HG03460 (cell line): Measurements from ENCODE around the gene TMEM131.

Experiments used
- ATAC-seq: cut with Tn5 transposase; IDR thresholded peaks from one replicate; pipeline ENCODE4 v1.9.1; 2021; ENCODE audit not compliant: unreplicated experiment

Gene TMEM131

DNA sequence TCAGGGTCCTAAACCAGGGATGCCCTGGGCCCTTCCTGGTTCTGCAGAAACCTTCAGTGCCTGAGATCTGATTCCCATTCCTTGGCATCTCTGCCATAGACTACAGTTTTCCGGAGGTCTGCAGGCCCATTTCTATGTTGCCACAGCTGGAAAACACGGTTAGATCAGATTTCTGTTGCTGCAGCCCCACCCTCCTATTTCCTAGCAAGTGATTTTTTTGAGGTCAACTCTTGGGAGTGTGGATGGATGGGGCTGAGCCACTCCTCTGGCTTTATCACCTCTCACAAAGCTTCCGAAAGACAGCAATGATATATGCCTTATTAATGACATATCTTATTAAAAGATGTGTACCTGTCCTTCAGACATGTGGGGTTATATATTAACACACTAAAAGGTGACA is 226.0 kb downstream of the TMEM131 start:
- ATAC-seq, result no peak

GRCh38 chr2:97769308-97769707 is 226.4 kb downstream of the TMEM131 start:
- ATAC-seq, result no peak

- no peak for ATAC-seq
Observed at GRCh38 chr2:97766567-97766966, 229.2 kb downstream of the TMEM131 start.

GRCh38 chr2:97765933-97766332 is 229.8 kb downstream of the TMEM131 start:
- ATAC-seq, result no peak

DNA sequence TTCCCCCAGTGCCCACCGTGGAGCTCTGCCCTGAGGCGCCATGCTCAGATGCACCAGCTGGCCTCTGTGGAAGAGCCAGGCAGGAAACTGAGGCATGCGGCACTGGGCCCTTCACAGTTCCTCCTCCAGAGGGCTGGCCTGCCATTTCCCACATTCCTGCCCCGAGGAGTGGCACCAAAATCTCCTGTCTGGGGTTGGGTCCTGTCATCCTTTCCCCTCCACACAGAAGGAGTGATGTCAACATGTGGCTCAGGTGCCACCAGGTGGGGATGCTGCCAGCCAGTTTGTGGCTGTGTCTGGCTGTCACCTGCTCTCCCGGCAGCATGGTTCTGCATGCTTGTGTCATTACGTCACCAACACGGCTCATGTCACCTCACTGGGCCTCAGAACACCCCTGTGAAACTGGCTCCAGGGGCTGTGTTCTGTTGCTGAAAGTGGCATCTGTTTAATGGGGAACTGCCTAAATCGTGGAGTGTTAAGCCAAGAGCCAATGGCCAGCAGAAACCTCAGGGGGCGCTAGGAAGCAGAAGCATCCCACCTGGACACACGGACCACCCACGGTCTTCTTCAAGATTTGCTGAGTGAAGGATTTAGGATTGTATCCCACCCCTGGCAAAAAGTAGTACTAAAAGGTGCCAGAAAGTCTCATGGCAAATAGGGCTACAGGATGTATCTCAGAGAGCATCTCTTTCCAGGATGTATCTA is 231.0 kb downstream of the TMEM131 start:
- no peak for ATAC-seq

GRCh38 chr2:97763176-97763845 is 232.4 kb downstream of the TMEM131 start:
- no peak for ATAC-seq

DNA sequence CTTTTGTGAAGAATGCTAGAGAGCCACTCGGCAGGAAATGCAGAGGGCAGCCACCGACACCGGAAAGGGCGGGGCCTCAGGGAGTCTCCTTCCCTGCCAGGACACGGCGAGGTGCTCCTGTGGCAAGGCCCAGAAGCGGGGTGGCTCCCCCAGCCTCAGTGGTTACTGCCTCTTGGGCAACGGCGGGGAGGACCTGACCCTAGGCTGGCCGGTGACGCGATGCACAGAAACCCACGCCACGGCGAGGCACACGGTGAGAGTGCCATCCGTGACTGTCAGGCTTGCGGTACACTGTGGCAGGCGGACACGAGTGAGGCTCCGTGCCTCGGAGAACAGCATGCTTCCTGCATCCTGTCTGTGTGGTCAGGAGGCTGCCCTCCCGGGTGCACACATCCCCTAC is 234.6 kb downstream of the TMEM131 start:
- no peak for ATAC-seq

- no peak for ATAC-seq
Observed at GRCh38 chr2:97760480-97761049, 235.2 kb downstream of the TMEM131 start.

GRCh38 chr2:97759727-97760407 is 235.9 kb downstream of the TMEM131 start:
- no peak for ATAC-seq

GRCh38 chr2:97758131-97758705 is 237.5 kb downstream of the TMEM131 start:
- no peak for ATAC-seq

- ATAC-seq, result no peak
Observed at GRCh38 chr2:97757062-97757461, 238.7 kb downstream of the TMEM131 start.

GRCh38 chr2:97755491-97755890 is 240.3 kb downstream of the TMEM131 start:
- no peak for ATAC-seq

DNA sequence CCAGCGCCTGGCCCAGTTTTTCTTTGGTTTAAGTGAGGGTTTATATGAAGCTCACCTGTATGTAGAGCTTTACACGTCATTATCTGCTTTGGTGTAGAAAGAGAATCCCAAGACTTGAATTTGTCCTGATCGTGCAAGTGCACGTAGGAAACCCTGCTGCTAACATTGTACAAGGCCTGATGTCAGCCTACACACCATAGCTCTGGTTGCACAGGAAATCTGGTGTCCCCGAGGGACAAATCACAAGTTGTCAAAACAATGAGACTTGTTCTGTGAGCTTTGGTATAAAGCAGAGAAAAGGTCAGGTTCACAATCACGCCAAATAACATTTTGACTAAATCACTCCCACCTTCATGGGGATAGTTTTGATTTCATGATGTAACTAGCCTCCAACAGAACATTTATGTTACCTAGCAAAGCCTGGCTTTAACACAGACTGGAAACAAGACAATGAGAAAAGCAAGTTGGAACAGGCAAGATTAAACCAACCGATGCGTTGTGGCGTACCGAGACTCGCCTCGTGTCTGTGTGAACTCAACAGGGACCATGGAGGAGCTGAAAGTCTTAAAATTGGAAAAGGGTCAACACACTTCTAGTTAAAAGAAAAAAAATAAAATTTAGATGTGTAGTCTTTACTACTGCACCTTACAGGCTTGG is 240.9 kb downstream of the TMEM131 start:
- no peak for ATAC-seq

GRCh38 chr2:97752342-97753334 is 243.1 kb downstream of the TMEM131 start:
- ATAC-seq, result no peak

- ATAC-seq, result no peak
Observed at GRCh38 chr2:97751752-97752151, 244.0 kb downstream of the TMEM131 start.

GRCh38 chr2:97750017-97750416 is 245.7 kb downstream of the TMEM131 start:
- ATAC-seq, result no peak

DNA sequence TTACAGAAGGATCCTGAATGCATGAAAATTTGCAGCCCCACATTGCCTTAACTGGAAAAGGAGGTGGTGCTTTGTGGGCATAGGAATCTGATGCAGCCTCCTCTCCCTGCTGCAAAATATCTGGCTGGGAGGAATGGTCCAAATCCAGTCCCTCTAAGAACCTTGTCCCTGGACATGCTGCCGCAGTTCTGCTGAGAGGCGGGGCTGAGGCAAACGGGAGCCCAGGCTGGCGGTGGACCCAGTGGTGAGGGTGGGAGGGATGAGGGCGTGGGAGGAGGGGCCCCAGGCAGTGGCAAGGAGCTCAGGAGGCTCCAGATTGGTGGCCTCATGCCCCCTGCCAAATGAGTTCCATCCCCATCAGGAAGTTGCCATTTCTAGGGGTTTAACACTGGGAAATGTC is 246.2 kb downstream of the TMEM131 start:
- ATAC-seq, result no peak

DNA sequence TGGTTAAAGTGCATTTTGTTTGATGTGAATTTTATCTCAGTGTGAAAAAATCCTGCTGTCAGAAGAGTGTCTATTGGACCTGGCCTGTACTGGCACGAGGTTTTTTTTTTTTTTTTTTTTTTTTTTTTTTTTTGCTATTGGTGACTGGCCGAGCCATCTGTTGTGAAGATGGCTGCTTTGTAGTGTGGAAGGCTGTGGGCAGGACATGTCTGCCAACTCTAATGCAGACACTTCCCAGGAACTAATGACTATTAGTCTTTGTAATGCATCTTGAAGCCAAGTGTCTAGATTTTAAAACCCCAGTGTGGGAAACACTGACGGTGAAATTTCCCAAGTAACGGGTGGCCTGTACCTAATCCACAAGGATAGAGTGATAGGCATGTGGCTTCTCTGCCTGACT is 248.0 kb downstream of the TMEM131 start:
- ATAC-seq, result no peak

DNA sequence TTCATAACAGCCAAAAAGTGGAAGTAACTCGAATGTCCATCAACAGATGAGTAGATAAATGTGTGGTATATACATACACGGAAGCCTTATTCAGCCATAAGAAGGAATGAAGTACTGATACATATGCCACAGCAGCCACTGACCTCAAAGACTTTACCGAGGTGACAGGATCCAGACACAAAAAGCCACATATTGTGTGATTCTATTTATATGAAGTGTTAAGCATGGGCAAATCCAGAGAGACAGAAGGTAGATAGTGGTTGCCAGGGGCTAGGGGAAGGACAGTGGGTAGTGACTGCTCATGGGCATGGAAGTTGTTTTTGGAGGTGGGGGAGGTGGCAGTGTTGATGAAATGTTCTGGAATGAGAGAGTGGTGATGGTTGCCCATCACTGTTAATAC is 248.5 kb downstream of the TMEM131 start:
- ATAC-seq, result no peak
